ENCODE results near the gene PRM2.
A peak's percentile ranks its signal among the peaks of the same experiment; 100 is the strongest.

PRM2 gene

GRCh38 chr16:11257131-11257938 lies 18.9 kb downstream of the PRM2 start:
- H3K4me3 ChIP-seq (ENCODE audit: low read depth, low read length) = peak overlapping the region; percentile 67
- peak; percentile 78 for TF ChIP-seq CTCF (IDR thresholded peaks at IDR 0.05; ENCODE audit: low read depth, low read length)

- no peak for TF ChIP-seq CTCF (IDR thresholded peaks at IDR 0.05; ENCODE audit: low read depth, low read length)
- H3K4me3 ChIP-seq (ENCODE audit: low read depth, low read length) = peak overlapping the region; percentile 67
These were observed 19.6 kb downstream of the PRM2 start for GRCh38 chr16:11256661-11257130.

- H3K4me3 ChIP-seq (ENCODE audit: low read depth, low read length) = peak within 1 kb of the TSS; percentile 86
- TF ChIP-seq CTCF (IDR thresholded peaks at IDR 0.05; ENCODE audit: low read depth, low read length) = peak; percentile 75
These were observed 20.3 kb downstream of the PRM2 start, which contains the start of gene SOCS1 for GRCh38 chr16:11255737-11256660. Gene SOCS1, minus strand, starts transcription at chr16:11256204. Its CDS starts 726 bp downstream, at chr16:11255478.

- no peak for TF ChIP-seq CTCF (IDR thresholded peaks at IDR 0.05; ENCODE audit: low read depth, low read length)
- H3K4me3 ChIP-seq (ENCODE audit: low read depth, low read length) = peak overlapping the region; percentile 86
These were observed 21.2 kb downstream of the PRM2 start for GRCh38 chr16:11254913-11255736.

- peak overlapping the region; percentile 86 for H3K4me3 ChIP-seq (ENCODE audit: low read depth, low read length)
- no peak for TF ChIP-seq CTCF (IDR thresholded peaks at IDR 0.05; ENCODE audit: low read depth, low read length)
These were observed 22.0 kb downstream of the PRM2 start for GRCh38 chr16:11253995-11254912.

Data from WI38 (cell line).